NCI-H2227 treated with DMSO at 0.1 percent for 48 hours (cell line): ENCODE data around the gene LRRC4B.

ENCODE experiments used
- DNase-seq: peaks from one replicate; lab custom pipeline; 2025; lab: John Stamatoyannopoulos, UW

LRRC4B gene

DNA sequence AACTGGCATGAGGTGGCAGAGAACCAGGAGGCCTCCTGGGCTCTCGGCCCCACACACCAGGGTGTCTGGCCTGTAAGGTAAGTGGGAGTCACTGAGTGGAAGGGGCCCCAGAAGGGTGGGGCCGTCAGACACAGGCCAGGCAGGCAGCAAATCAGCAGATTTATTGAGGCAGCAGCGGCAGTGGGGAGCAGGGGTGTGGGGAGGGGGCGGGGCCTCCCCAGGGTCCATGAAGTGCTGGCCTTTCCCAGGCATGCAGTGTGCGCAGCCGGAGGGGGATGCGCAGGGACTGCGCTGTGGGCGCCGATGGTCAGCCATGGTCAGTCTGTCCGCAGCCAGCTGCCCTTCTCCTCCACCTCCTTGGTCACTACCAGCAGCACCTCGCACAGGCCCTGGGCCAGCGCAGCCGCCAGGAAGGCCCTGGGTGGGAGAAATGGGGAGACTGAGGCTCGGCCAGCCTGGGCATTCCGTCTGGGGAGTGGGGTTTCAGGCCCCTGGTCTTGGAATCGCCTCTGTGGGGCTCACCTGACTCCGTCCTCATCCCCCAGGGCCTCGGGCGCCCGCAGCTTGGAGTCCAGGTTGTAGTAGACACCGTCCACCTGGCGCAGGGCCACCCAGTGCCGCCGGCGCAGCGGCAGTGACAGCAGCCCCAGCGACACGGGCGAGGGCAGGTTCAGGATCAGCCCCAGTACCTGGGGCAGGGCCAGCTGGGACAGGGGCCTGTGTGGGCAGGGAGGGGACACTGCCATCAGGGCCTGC, 62.2 kb downstream of the LRRC4B start:
- DNase-seq = no peak

DNA sequence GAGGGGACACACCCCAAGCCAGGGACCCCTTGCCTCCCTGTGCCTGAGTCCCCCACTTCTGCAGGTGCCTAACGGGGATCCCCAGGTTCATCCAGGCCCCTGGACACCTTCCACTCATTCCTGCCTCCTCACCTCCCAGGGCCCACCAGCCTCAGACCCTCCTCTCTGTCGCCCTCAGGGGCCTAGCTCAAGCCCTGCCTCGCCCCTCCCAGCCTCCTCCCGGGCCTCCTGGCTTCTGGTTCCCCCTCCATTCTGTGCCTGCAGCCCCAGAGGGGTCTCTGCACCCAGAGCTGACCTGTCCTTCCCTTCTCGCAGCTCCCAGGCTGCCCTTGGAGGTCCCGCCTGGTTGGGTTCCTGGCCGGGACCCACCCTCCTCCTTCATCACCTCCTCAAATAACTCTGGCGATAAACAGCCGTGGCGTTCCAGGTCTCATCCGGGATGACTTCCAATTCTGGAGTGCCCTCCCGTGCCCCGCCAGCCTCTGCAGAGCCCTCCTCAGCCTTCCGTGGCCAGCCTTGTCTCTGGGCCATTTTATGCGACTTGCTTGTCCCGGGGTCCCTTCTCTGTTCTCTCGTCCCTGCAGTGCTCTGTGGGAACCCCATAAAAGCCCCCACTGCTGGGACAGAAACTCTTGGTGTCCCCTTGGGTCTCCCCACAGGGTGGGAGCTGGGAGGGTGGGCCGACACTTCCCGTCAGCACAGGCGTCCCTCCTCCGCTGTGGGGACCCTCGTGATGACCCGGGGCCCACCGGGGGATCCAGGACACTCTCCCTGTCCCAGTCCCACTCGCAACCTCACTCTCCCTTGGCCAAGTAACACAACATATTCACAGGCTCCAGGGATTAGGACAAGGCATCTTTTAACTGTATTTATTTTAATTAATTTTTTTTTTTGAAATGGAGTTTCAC, 66.4 kb downstream of the LRRC4B start:
- DNase-seq = no peak

DNA sequence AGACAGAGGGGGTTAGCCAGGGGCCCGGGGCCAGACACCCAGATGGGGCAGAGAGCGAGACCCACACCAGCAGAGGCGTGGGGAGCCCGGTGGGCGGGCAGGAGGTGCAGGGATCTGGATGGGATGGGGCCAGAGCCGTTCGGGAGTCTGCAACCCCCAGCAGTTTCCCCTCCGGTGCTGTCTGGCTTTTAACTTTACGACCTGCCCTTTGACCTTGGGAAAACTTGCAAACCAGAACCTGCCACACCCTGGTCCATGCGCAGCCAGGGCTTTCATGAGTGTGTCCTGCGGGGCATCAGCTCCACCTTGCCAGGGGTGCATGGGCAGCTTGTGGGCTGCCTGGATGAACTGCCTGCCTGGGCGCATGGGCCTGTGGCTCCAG, 67.1 kb downstream of the LRRC4B start:
- DNase-seq = no peak

DNA sequence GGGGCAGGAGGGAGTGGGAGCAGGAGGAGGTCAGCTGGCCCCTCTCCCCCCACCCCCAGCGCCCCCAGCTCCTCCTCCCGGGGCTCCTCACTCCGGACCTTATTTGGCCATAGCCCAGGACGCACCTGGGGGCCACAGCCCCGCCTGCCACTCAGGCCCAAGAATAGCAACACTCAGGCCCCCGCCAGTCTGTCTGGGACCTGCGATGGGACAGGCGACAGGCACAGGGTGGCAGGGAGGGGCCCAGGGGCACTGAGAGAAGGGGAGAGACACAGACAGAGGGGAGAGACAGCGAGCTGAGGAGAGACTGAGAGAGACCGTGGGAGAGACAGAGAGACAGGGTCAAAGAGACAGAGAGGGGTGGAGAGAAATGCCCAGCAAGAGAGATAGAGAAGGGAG, 67.5 kb downstream of the LRRC4B start:
- DNase-seq = no peak

DNA sequence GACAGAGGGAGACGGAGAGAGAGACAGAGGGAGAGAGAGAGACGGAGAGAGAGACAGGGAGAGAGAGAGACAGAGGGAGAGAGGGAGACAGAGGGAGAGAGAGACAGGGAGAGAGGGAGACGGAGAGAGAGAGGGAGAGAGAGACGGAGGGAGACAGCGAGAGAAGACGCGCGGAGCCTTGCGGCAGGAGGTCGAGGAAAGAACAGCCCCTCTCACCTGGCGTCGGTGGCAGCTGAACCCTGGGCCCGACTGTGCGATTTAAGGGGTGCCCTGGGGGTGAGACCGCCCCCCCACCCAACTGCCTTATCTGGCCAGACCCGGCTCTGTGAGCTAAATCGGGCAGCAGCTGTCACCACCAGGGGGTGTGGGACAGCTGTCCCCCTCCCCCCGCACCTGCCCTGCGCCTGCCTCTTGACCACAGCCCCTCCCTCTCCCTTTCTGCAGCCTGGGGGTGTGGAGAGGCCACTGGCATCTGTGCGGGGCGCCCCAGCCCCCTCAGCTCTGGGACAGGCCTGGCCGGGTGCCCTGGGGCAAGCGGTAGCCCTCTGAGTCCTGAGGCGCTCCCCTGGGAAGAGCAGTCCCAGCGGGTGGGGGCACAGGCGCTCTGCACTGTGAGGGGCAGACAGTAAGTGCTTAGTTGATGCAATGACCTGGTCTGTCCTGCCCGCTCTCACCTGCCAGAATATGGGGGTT, 68.0 kb downstream of the LRRC4B start:
- DNase-seq = no peak

DNA sequence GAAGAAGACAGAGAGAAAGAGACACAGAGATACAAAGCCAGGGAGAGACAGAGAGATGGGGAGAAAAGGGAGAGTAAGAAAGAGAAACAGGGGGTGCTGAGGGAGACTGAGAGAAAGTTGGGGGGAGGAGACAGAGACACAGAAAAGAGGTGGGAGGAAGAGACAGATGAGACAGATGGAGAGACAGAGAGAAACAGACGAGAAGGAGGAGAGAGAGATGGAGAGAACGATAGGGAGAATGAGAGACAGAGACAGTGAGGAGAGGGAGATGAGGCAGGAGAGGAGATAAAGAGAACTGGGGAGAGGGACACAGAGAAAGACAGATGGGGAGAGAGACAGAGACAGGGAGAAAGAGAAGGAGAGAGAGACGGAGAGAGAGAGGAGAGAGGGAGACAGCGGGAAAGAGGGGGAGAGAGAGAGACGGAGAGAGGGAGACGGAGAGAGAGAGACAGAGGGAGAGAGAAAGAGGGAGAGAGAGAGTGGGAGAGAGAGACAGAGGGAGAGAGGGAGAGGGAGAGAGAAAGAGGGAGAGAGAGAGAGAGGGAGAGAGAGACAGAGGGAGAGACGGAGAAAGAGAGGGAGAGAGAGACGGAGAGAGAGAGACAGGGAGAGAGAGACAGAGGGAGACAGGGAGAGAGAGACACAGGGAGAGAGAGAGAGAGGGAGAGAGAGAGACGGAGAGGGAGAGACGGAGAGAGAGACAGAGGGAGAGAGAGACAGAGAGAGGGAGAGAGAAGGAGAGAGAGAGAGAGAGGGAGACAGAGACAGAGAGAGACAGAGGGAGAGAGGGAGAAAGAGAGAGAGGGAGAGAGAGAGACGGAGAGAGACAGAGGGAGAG, 69.8 kb downstream of the LRRC4B start:
- DNase-seq = no peak

DNA sequence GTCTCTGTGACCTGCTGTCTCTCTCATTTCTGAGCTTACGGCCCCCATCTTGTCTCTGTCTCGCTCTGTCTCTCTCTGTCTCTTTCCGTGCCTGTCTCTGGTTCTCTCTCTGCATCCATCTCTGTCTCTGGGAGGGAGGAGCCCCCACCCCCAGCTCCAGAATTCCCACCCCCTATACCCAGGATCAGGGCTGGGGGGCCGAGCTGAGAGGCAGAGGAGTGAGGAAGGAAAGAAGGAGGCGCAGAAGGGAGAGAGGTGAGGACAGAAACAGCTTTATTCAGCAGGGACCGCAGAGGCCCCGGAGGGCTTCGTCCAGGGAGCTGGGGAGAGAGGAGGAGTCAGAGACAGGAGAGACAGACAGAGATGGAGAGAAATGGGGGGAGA, 71.2 kb downstream of the LRRC4B start:
- no peak for DNase-seq

DNA sequence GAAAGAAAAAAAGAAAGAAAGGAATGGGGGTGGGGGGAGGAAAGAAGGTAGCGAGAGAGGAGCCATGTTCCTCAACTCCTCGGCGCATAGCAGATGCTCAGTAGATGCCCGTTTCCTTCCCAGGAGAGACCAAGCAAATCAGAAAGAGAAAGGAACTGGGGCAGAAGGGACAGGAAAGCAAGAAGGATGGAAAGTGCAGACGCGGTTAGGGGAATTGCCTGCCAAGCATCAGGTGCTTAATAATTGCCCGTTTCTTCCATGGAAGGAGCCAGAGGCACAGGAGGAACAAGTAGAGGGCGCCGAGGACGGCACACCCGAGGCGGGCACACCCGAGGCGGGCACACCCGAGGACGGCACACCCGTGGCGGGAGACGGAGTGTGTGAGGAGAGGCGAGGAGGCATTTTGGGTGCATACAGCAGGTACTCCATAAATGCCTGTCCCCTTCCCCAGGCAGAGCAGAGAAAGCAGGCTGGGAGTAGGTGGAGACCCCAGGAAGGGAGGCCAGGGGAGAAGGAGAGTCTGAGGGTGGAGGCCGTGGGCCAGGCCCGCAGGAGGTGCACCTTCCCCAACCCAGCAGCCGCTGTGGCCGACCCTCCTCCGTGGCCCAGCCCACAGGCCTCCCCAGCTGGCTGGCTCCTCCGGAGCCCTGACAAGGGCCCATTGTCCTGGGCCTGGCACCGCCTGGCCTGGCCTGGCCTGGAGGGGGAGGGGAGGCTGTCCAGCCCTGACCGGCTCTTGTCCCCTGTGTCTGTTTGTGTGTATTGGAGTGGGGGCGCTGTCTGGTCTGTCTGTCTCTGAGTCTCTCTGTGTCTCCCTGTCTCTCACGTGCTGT, 71.8 kb downstream of the LRRC4B start:
- DNase-seq = no peak

DNA sequence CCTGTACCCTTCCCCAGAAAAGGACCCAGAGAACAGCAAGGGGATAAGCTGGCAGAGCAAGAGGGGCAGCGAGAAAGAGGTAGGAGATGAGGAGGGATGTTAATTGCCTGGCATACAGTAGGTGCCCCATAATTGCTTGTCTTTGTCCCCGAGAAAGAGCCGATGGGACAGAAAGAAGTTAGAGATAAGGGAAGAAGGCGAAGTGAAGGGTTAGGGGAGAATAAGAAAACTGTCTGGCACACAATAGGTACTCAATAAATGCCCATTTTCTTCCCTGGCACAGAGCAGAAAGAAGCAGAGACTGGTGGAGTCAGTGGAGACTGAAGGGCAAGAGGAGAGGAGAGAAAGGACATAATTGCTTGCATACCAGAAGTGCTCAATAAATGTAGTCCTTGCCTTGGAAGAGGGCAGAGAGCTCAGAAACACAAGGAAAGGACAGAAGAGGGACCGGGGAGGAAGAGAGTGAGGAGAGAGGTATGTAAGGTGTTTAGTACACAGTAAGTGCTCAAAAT, 73.2 kb downstream of the LRRC4B start:
- no peak for DNase-seq

DNA sequence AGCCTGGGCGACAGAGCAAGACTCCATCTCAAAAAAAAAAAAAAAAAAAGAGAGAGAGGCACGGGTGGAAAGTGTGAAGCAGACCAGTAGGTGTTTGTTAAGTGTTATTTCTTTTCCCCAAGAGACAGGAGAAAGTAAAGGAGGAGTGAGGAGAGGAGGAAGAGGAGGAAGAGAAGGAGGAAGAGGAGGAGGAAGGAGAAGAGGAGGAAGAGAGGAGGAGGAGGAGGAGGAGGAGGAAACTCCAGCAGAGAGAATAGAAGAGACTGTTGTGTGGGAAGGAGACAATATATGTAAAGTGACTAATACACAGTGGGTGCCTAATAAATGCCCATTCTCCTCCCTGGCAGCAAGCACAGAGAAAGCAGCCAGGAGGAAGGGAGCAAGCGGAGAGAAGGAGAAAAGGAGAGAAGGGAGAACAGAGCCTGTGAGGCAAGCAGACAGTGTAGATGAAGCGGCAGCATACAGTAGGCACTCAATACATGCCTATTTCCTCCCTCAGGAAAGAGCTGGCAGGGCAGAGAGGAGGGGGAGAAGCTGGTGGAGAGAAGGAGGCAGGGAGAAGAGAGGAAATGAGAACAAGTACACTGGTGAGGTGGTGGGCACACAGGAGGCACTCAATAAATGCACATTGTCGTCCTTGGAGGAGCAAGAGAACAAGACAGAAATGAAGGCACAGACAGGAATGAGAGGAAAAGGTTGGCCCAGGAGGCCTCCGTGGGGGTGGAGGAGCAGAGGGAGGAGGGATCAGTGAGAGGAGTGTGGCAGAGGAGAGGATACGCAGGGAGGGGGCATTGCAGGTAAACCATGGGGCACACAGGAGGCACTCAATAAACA, 73.8 kb downstream of the LRRC4B start:
- DNase-seq = no peak

DNA sequence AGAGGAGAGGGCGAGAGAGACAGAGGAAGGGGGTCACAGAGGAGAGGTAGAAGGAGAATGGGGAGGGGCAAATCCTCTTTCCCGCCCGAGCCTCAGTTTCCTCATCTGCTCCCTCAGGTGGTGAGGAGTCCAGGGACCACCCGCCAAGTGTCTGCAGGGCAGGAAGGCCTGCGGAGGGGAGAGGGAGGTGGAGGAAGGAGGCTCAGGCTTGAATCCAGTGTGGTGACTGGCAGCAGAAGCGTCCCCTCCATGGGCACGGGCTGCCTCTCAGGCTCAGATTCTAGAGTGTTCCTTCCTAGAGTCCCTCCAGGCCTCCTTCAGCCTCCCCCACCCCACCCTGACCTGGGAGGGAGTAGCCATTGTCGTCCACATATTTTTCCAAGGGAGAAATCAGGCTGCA, 75.1 kb downstream of the LRRC4B start:
- no peak for DNase-seq

DNA sequence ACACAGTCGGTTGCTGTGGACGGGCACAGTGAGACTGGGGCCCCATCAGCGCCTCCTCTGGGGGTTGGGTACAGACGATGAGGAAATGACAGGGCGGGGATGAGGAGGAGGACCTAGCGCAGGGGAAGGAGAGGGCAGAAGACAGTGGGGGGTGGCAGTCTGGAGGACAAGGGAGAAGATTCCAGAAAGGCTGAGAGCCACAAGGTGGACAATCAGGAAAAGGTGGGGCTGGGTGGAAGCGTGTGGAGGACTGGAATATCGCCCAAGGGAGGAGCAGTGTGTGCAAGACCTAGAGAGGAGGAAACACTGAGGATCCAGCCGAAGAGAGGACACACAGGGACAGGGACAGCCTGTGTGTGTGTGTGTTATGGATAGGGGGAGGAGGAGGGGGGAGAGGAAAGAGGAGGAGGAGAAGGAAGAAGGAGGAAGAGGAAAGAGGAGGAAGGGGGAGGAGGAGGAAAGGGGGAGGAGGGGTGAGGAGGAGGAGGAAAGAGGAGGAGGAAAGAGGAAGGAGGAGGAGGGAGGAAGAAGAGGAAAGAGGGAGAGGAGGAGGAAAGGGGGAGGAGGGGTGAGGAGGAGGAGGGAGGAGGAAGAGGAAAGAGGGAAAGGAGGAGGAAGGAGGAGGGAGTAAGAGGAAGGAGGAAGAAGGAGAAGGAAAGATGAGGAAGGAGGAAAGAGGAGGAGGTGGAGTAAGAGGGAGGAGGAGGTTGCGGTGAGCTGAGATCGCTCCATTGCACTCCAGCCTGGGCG, 75.8 kb downstream of the LRRC4B start:
- DNase-seq = no peak

DNA sequence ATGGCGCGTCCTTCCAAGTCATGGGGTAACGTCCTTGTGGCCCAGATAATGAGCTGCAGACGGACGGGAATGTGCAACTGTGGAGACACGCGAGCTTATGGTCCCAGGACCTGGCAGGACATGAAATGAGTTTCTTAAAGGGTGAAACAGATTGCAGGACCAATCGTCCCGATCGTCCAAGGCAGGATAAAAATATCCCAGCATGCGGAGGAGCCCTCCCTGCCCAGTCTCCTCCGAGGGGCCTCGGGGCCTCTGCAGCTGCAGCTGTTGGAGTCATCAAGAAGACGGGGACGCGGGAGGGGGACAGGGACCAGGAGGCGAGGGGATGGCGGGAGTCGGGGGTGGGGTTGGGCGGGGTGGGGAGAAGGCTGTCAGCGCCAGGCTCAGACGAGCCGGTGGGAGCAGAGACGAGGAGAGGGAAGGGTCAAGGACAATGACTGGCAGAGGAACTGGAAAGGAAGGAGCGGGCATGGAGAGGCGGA, 77.2 kb downstream of the LRRC4B start:
- DNase-seq = no peak

DNA sequence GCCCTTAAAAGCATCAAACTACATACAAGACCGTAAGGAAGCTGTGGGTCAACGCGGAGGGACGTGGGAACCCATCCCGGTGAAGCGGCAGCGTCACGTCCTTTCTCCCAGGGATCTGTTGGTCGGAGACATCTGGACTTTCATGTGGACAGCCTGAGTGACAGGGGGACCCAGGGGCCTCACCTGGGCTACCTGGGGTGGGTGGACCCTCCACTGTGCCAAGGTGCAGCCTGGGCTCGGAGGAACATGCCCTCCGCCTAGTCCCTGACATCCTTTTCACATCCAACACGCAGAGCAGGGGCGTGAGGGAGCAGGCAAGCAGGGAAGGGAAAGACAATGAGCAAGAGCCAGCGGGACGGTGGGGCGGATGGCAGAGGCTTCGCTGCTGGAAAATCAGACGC, 77.8 kb downstream of the LRRC4B start:
- DNase-seq = no peak

DNA sequence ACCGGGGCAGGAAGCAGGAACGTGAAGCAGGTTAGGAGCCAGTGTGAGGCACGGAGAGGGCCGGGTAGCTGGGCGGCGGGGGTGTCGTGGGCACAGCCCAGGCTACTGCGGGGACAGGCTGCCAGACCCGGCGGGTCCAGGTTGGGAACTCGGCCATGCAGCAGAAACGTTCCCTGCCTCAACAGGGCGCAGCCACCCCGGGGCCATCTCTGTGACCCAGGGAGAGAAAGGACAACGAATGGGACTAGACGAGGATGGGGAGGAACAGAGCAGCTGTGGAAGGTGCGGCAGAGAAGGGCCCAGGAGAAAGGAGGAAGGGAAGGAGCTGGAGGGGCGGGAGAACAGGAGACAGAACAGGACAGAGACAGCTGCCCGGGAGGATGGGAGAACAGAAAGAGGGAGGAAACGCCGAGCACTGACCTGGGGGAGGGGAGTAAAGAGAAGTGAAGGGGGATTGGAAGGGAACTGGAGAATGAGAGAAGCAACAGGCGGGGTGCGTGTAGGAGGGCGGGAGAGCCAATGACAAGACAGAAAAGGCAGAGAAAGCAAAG, 78.7 kb downstream of the LRRC4B start:
- no peak for DNase-seq

DNA sequence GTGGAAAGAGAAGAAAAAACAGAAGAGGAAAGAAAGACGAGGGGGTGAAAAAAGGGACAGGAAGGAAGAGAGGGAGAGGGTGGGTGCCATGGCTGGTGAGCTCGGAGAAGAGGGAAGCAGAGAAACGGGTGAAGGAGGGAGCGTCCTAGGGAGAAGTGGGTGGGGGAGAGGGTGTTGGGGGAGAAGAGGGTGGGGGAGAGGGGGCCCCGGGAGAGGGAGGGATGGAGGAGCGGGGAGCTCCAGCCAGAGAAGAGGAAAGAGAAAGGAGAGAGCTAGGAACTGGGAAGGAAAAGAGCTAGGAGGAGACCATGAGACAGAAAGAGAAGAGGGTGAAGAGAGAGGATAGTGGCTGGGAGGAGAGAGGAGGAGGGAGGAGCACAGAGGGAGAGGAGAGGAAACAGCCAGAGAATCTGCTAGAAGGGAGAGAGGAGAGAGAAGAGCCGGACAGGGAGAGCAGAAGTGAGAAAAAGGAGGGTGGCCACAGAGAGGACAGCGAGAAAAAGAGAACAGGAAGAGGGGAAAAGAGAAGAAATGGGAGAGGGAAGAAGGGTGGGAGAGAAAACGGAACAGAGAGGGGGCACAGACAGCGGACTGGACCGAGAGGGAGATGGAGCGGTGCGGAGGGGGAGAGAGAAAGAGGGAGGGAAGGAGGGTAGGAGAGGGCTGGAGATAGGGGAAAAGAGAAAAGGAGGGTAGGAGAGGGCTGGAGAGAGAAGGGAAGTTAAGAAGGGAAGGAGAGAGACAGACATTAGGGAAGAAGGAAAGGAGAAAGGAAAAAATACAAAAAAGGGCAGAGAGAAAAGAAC, 79.6 kb downstream of the LRRC4B start:
- no peak for DNase-seq

DNA sequence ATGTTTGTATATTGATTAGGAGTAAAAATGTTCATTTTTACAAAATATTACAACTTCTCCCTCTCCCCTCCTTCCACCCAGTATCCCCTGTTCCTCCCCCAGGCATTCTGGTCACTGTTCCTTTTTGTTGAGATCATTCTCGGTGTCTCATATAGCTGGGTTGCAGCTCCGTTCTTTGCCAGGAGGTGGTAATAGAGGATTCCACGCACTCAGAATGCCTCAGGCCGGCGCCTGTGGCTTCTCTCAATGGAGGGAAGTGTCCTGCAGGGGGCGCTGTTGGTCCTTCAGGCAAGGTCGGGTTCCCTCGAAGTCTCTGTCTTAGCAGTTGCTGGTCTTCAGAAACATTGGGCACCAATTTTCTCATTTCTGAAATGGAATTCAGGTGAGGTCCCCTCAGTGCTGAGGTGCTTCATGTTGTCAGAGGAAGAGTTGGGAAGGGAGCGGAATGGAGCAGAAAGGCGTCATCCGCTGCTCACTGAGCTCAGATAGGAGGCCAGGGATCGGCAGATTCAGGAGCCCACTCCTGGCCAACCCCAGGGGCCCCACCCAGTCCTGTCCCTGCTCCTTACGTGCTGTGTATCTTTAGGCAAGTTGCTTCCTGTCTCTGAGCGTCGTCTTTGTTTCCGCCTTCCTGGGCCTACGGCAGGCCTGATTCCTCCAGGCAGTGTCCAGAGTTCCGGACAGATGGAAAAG, 81.3 kb downstream of the LRRC4B start:
- DNase-seq = no peak
